HepG2 (cell line): ENCODE results near the gene MAPK8IP3. TPM values are rescaled to one million over a fixed set of nuclear protein-coding genes. Genes with fewer than 3 reads are reported as not detected.

Experiments
- CBX5 ChIP-seq: sonication (generic); formaldehyde crosslinking; IDR thresholded peaks from 2 replicates; pipeline ENCODE4 v1.4.0; 2020; ENCODE audit warnings: missing genetic modification reagents, borderline replicate concordance
- DZIP1 ChIP-seq: sonication (generic); formaldehyde crosslinking; IDR thresholded peaks from 2 replicates; pipeline ENCODE4 v1.5.0; 2020; ENCODE audit warnings: mild to moderate bottlenecking, missing genetic modification reagents
- FOXA3 ChIP-seq: IDR thresholded peaks from 2 replicates; pipeline ENCODE4 v1.6.1; 2016; ENCODE audit warnings: missing genetic modification reagents, missing compliant biosample characterization
- HMG20B ChIP-seq: conservative IDR thresholded peaks from 2 replicates; pipeline ENCODE4 v1.6.1; 2016; ENCODE audit warnings: missing genetic modification reagents, missing compliant biosample characterization
- HMGXB4 ChIP-seq, 2 experiments: sonication (generic) in 1 of 2; formaldehyde crosslinking in 1 of 2; IDR thresholded peaks; 2 replicates each; pipeline versions ENCODE4 v1.4.0 to v1.6.1; 2018 to 2020; ENCODE audit warnings: missing genetic modification reagents in 2 of 2, borderline replicate concordance in 1 of 2, low read depth in 1 of 2, mild to moderate bottlenecking in 1 of 2, missing biosample characterization in 1 of 2
- MEIS1 ChIP-seq: sonication (generic); formaldehyde crosslinking; IDR thresholded peaks from 2 replicates; pipeline ENCODE4 v1.9.0; 2021; ENCODE audit warnings: mild to moderate bottlenecking, missing genetic modification reagents, moderate library complexity, borderline replicate concordance
- PATZ1 ChIP-seq: sonication (generic); formaldehyde crosslinking; IDR thresholded peaks from 2 replicates; pipeline ENCODE4 v1.4.0; 2020; ENCODE audit warnings: missing genetic modification reagents
- RARA ChIP-seq: IDR thresholded peaks from 2 replicates; pipeline ENCODE4 v1.6.1; 2016; ENCODE audit warnings: missing genetic modification reagents, missing compliant biosample characterization
- TFE3 ChIP-seq: IDR thresholded peaks from 2 replicates; pipeline ENCODE4 v1.6.1; 2016
- TSC22D2 ChIP-seq: sonication (generic); formaldehyde crosslinking; IDR thresholded peaks from 2 replicates; pipeline ENCODE4 v1.5.1; 2020; ENCODE audit warnings: missing genetic modification reagents, mild to moderate bottlenecking, borderline replicate concordance
- ZC3H13 ChIP-seq: sonication (generic); formaldehyde crosslinking; IDR thresholded peaks from 2 replicates; pipeline ENCODE4 v1.8.1; 2023; ENCODE audit warnings: mild to moderate bottlenecking, missing genetic modification reagents, moderate library complexity
- ZFP82 ChIP-seq: sonication (generic); formaldehyde crosslinking; IDR thresholded peaks from 2 replicates; pipeline ENCODE4 v1.5.1; 2020; ENCODE audit warnings: mild to moderate bottlenecking, missing genetic modification reagents, borderline replicate concordance
- ZNF143 ChIP-seq: sonication (generic); formaldehyde crosslinking; IDR thresholded peaks from 2 replicates; pipeline ENCODE4 v1.4.0; 2020; ENCODE audit warnings: missing genetic modification reagents
- ZNF292 ChIP-seq: sonication (generic); formaldehyde crosslinking; IDR thresholded peaks from 2 replicates; pipeline ENCODE4 v1.8.1; 2022; ENCODE audit warnings: mild to moderate bottlenecking, low read depth, missing genetic modification reagents, borderline replicate concordance
- ZNF687 ChIP-seq: sonication (generic); formaldehyde crosslinking; IDR thresholded peaks from 2 replicates; pipeline ENCODE4 v1.5.1; 2020; ENCODE audit warnings: mild to moderate bottlenecking, missing genetic modification reagents, moderate library complexity
- ZZZ3 ChIP-seq: sonication (generic); formaldehyde crosslinking; IDR thresholded peaks from 2 replicates; pipeline ENCODE4 v1.4.0; 2020; ENCODE audit warnings: missing genetic modification reagents, mild to moderate bottlenecking, borderline replicate concordance
- polyA plus RNA-seq, 8 experiments: library from polyadenylated mRNA; depleted of rRNA in 3 of 8; stranded (reverse) in 7 of 8; unstranded in 1 of 8; fragments of >200 nt; fragmentation: Illumina TruSeq in 4 of 8; extraction: Trizol in 4 of 8; gene quantifications; 2 replicates each; pipeline versions ENCODE4 v1.2.1 to v1.2.3, GENCODE V29; 2011 to 2016; ENCODE audit warnings: low read depth in 4 of 8, missing spikeins in 1 of 8, mixed read lengths in 1 of 8; ENCODE audit not compliant: insufficient read depth in 1 of 8
- total RNA-seq, 5 experiments: library from RNA; depleted of rRNA; stranded (reverse); fragments of >200 nt; fragmentation: Illumina TruSeq; extraction: Trizol; gene quantifications; 2 replicates each; pipeline ENCODE4 v1.2.3, GENCODE V29; 2016; ENCODE audit warnings: low read depth in 1 of 5

Gene MAPK8IP3
- total and polyA plus RNA-seq, 2 of the 13 experiments (the other 11 are each of a cell fraction or from before 2014, with no cell fraction given) = 25.1 to 41.7 TPM

GRCh38 chr16:1678500-1679098 is 27.4 kb upstream of the MAPK8IP3 start (continued):
- TF ChIP-seq PATZ1 (CRISPR knock-in tag) (peak; percentile 62; the same call in 1 of the 2 replicates), MEIS1 (CRISPR knock-in tag) (no peak), HMG20B (CRISPR knock-in tag) (no peak), ZNF143 (CRISPR knock-in tag) (no peak), HMGXB4 (CRISPR knock-in tag; IDR thresholded peaks at IDR 0.05; ENCODE audit: borderline replicate concordance in 1 of 2, low read depth in 1 of 2) (peak in 1 of 2 experiments; percentile 72; a peak in 2 of 4 replicates), ZC3H13 (0 out of 2 replicates have a peak, but pooled peaks have one; percentile 51), CBX5 (CRISPR knock-in tag) (no peak), TSC22D2 (CRISPR knock-in tag) (no peak), TFE3 (CRISPR knock-in tag) (no peak), RARA (CRISPR knock-in tag) (no peak), DZIP1 (CRISPR knock-in tag) (0 out of 2 replicates have a peak, but pooled peaks have one; percentile 54), ZZZ3 (CRISPR knock-in tag) (no peak), FOXA3 (no peak), ZNF687 (CRISPR knock-in tag) (peak; percentile 73), ZFP82 (CRISPR knock-in tag) (no peak), ZNF292 (CRISPR knock-in tag) (no peak)
